Ovary (tissue), 9 donors: ENCODE data around the gene RSF1. TPM values are rescaled to one million over a fixed set of nuclear protein-coding genes. Genes with fewer than 3 reads are reported as not detected.

Source experiments
- DNase-seq, 5 donors: peaks; one replicate each; pipeline ENCODE4 v3.0.0-alpha.2; 2019 to 2020
- H3K27ac ChIP-seq, 2 donors: fragments of 200-600 bp; one replicate each; pipeline versions ENCODE4 v1.5.1 to v1.8.0; 2019 to 2022
- H3K27me3 ChIP-seq: fragments of 200-600 bp; one replicate; pipeline ENCODE4 v1.8.0; 2022
- H3K36me3 ChIP-seq: fragments of 200-600 bp; sonication (generic); one replicate; pipeline ENCODE4 v1.5.1; 2019
- H3K4me1 ChIP-seq: one replicate; pipeline ENCODE4 v1.8.1; 2013; ENCODE audit warnings: mild to moderate bottlenecking, moderate library complexity; ENCODE audit not compliant: insufficient read depth
- H3K4me3 ChIP-seq: fragments of 200-600 bp; sonication (generic); one replicate; pipeline ENCODE4 v1.5.1; 2017
- H3K9me3 ChIP-seq, 2 donors: fragments of 200-600 bp in 1 of 2; sonication (generic) in 1 of 2; one replicate each; pipeline versions ENCODE4 v1.5.1 to v1.8.1; 2013 to 2019; ENCODE audit warnings: mild to moderate bottlenecking in 1 of 2, moderate library complexity in 1 of 2
- EP300 ChIP-seq: sonication (generic); formaldehyde crosslinking; IDR thresholded peaks from one replicate; pipeline ENCODE4 v1.6.1; 2017; ENCODE audit warnings: antibody characterized with exemption
- POLR2A ChIP-seq: fragments of 450-650 bp; IDR thresholded peaks from one replicate; pipeline ENCODE4 v1.6.1; 2017; ENCODE audit warnings: antibody characterized with exemption, mild to moderate bottlenecking, moderate library complexity
- WGBS, 3 donors: extraction: QIAGEN DNeasy Blood & Tissue Kit in 1 of 3; methylation state at CpG; one replicate each; pipeline versions ENCODE4 v1.1.5 to v1.1.7; 2013 to 2017; 5-methylcytosine and 5-hydroxymethylcytosine counted together
- intact Hi-C, 4 donors: fragments of 100-400 bp; cut with DNase I; formaldehyde crosslinking; loops; one replicate each; pipeline versions ENCODE4 v1.11.0 to v1.15.1; 2022 to 2023
- polyA plus RNA-seq, 2 donors: library from polyadenylated mRNA; stranded (reverse); fragments of 200-250 nt in 1 of 2; fragments of 350-450 nt in 1 of 2; fragmentation: Illumina TruSeq in 1 of 2; extraction: RNeasy Lipid Tissue Mini Kit (QIAGEN cat#74804) in 1 of 2; gene quantifications; one replicate each; pipeline ENCODE4 v1.2.3, GENCODE V29; 2013 to 2014
- total RNA-seq, 7 donors: library from RNA; depleted of rRNA in 2 of 7; stranded (reverse); fragments of >200 nt in 2 of 7; fragmentation: NEBNext Ultra II Directional in 3 of 7; extraction: Animal tissue kit (Norgen Biotek cat#: 25700) in 3 of 7; gene quantifications; one replicate each; pipeline versions ENCODE4 v1.1.0 to v1.2.4, GENCODE V29; 2016 to 2023
- TF ChIP-seq, protein P1 (sequence below), 3 donors: fragments of 450-650 bp in 2 of 3; fragments of 200-600 bp in 1 of 3; IDR thresholded peaks; one replicate each; pipeline versions ENCODE4 v1.5.1 to v1.8.0; 2016 to 2022; ENCODE audit warnings: antibody characterized with exemption in 3 of 3, mild to moderate bottlenecking in 1 of 3
- donor health status: DM: no; HTN: no; CAD: no; lungs with moderate emphysema.
- donor health status: DM: no; HTN: no; CAD: no.
- donor health status: Bipolar disorder and iron deficiency.
- donor health status: DM: yes; HTN: yes; CAD: no.
- donor health status: DM: no; HTN: no; CAD: no.
- donor health status: DM: yes; HTN: yes; CAD: no.

RSF1 gene
- total and polyA plus RNA-seq, 9 donors, result 14.8 to 89.2 (median 76.4) TPM

DNA sequence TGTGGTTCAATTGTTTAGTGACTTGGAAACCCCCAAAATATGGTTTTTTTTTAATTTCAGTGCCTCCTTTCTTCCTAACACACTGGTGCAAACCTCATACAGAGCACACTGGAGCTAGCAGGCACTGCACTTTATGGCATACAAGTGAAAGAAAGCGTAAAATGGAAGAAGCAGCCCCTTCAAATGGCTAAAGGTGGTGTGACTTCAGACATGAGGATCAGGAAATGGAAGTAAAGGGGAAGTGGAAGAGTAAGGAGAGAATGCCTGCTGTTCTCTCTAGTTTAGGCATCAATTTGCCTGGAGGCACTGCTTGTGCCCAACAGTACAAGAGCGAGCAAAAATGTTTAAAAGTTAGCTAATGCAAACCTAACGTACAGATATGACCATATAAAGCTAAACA lies 5.7 kb downstream of the RSF1 start:
- WGBS, 3 donors, result 98 to 100% (median 98%) methylated on average over 3 of the region's 3 CpGs
- no peaks in the 10 kb centered on the region for H3K36me3 ChIP-seq
- intact Hi-C loops, result no loop called here
- TF ChIP-seq, protein P1, sequence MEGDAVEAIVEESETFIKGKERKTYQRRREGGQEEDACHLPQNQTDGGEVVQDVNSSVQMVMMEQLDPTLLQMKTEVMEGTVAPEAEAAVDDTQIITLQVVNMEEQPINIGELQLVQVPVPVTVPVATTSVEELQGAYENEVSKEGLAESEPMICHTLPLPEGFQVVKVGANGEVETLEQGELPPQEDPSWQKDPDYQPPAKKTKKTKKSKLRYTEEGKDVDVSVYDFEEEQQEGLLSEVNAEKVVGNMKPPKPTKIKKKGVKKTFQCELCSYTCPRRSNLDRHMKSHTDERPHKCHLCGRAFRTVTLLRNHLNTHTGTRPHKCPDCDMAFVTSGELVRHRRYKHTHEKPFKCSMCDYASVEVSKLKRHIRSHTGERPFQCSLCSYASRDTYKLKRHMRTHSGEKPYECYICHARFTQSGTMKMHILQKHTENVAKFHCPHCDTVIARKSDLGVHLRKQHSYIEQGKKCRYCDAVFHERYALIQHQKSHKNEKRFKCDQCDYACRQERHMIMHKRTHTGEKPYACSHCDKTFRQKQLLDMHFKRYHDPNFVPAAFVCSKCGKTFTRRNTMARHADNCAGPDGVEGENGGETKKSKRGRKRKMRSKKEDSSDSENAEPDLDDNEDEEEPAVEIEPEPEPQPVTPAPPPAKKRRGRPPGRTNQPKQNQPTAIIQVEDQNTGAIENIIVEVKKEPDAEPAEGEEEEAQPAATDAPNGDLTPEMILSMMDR (IDR thresholded peaks at IDR 0.05), result no peak
- TF ChIP-seq EP300 (no peak), POLR2A (no peak)
- H3K4me1 ChIP-seq, result peaks cover 3% of the 10 kb centered on the region
- H3K27me3 ChIP-seq, result no peaks in the 10 kb centered on the region
- H3K4me3 ChIP-seq, result no peak overlapping the region
- no peaks in the 10 kb centered on the region for H3K9me3 ChIP-seq
- DNase-seq, result no peak
- H3K27ac ChIP-seq, result no peak overlapping the region

DNA sequence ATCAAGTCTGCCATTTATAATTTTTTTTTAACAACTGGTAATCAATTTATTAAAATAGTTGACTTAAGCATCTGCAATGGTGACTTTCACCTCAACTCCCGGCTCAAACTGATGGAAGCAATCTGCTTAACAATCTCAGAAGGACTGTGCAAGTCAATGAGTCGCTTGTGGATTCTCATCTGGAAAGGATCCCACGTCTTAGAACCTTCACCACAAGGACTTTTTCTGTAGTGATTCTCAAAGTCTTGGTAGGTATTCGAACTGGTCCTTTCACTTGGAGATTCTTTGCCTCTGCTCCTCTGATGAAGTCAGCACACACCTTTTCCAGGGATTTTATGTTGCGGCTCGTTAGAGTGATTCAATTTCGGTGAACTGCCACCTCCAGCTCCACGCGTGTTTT lies 7.3 kb downstream of the RSF1 start:
- H3K9me3 ChIP-seq, result no peaks in the 10 kb centered on the region
- TF ChIP-seq EP300, result no peak
- TF ChIP-seq POLR2A, result no peak
- TF ChIP-seq, protein P1 (IDR thresholded peaks at IDR 0.05), result no peak
- H3K4me1 ChIP-seq, result peaks cover 2% of the 10 kb centered on the region
- no peaks in the 10 kb centered on the region for H3K27me3 ChIP-seq
- H3K4me3 ChIP-seq, result no peak overlapping the region
- no peaks in the 10 kb centered on the region for H3K36me3 ChIP-seq
- DNase-seq, result no peak
- intact Hi-C loops, result no loop called here
- no peak overlapping the region for H3K27ac ChIP-seq
- WGBS, 3 donors, result 93 to 95% (median 94%) methylated on average over 9 of the region's 9 CpGs

DNA sequence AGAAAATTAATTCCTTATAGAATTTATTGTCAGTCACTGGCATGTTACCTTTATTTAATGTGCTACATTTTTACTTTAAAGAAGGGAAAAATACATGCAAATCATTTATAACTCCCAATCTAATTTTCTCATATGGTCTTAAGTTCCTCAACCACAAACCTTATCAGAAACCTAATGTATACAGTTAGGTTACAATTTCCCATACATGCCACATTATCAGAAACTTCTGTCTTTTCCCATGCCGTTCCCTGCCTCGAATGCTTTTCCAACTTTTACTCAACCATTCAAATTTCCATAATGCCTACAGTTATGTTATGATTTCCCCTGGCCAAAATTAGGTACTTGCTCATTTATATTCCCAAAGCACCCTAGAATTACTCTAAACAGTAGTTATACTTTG lies 13.5 kb downstream of the RSF1 start:
- Histone ChIP-seq H3K27ac (no peak overlapping the region), H3K4me1 (peaks cover 5% of the 10 kb centered on the region), H3K36me3 (no peaks in the 10 kb centered on the region), H3K27me3 (no peaks in the 10 kb centered on the region), H3K9me3 (no peaks in the 10 kb centered on the region), H3K4me3 (no peak overlapping the region)
- no peak for DNase-seq
- TF ChIP-seq EP300 (no peak), POLR2A (no peak)
- TF ChIP-seq, protein P1 (IDR thresholded peaks at IDR 0.05), result no peak
- 91 to 93% (median 93%) methylated on average over 2 of the region's 2 CpGs for WGBS, 3 donors
- intact Hi-C loops, result no loop called here

DNA sequence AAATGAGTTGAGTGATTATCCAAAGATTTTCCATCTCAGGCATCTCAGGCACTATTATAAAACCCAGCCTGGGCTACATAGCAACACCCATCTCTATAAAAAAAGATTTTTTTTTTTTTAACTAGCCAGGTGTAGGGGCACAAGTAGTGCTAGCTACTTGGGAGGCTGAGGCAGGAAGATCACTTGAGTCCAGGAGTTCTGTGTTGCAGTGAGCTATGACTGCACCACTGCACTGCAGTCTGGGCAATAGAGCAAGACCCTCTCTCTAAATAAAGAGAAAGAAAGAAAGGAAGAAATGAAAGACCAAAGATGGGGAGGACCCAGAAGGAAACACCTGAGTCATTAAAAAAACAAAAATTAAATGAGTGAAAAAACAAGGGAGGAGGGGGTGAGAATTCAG lies 14.1 kb downstream of the RSF1 start:
- DNase-seq, result no peak
- intact Hi-C loops, result no loop called here
- no peak overlapping the region for H3K27ac ChIP-seq
- no peaks in the 10 kb centered on the region for H3K9me3 ChIP-seq
- TF ChIP-seq, protein P1 (IDR thresholded peaks at IDR 0.05), result no peak
- TF ChIP-seq POLR2A (no peak), EP300 (no peak)
- peaks cover 5% of the 10 kb centered on the region for H3K4me1 ChIP-seq
- no peaks in the 10 kb centered on the region for H3K36me3 ChIP-seq
- no peak overlapping the region for H3K4me3 ChIP-seq
- no peaks in the 10 kb centered on the region for H3K27me3 ChIP-seq

DNA sequence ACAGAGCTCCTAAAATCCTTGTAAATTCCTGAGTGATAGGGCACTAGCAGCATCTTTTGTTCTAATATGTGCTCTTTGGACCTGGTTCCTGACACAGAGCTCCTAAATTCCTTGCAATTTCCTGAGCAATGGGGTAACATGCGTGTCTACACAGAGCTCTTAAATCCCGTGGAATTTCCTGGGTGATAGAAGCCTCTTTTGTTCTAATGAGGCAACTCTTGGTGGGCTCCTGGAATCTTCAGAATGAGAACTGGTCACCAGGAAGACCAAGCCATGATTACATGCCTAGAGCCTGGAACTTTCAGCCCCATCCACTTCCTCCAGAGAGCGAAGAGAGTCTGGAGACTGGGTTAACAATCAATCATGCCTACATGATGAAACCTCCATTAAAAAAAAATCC lies 19.0 kb downstream of the RSF1 start:
- Histone ChIP-seq H3K27me3 (no peaks in the 10 kb centered on the region), H3K4me3 (no peak overlapping the region), H3K36me3 (no peaks in the 10 kb centered on the region), H3K9me3 (no peaks in the 10 kb centered on the region), H3K4me1 (peaks cover 4% of the 10 kb centered on the region), H3K27ac (no peak overlapping the region)
- WGBS, 3 donors, result 76 to 82% (median 81%) methylated on average over 3 of the region's 3 CpGs
- no peak for DNase-seq
- intact Hi-C loops, result no loop called here
- no peak for TF ChIP-seq POLR2A
- TF ChIP-seq EP300, result no peak
- TF ChIP-seq, protein P1 (IDR thresholded peaks at IDR 0.05), result no peak
